HepG2 (cell line): ENCODE data around the gene PCDH7. TPM values are rescaled to one million over a fixed set of nuclear protein-coding genes. Genes with fewer than 3 reads are reported as not detected.

Experiments used
- ELF4 ChIP-seq: sonication (generic); formaldehyde crosslinking; IDR thresholded peaks from 2 replicates; pipeline ENCODE4 v1.5.0; 2020; ENCODE audit warnings: missing genetic modification reagents, mild to moderate bottlenecking, moderate library complexity, borderline replicate concordance
- MXI1 ChIP-seq: IDR thresholded peaks from 3 replicates; pipeline ENCODE4 v1.6.1; 2012; ENCODE audit warnings: low read depth, low read length, inconsistent platforms, borderline replicate concordance
- ZNF138 ChIP-seq: sonication (generic); formaldehyde crosslinking; IDR thresholded peaks from 2 replicates; pipeline ENCODE4 v1.5.0; 2020; ENCODE audit warnings: mild to moderate bottlenecking, low read depth, missing genetic modification reagents
- ZNF670 ChIP-seq: sonication (generic); formaldehyde crosslinking; IDR thresholded peaks from 2 replicates; pipeline ENCODE4 v1.8.0; 2022; ENCODE audit warnings: mild to moderate bottlenecking, missing genetic modification reagents, borderline replicate concordance
- ZSCAN30 ChIP-seq: sonication (generic); formaldehyde crosslinking; IDR thresholded peaks from 2 replicates; pipeline ENCODE4 v1.5.0; 2020; ENCODE audit warnings: mild to moderate bottlenecking, missing genetic modification reagents
- polyA plus RNA-seq, 8 experiments: library from polyadenylated mRNA; depleted of rRNA in 3 of 8; stranded (reverse) in 7 of 8; unstranded in 1 of 8; fragments of >200 nt; fragmentation: Illumina TruSeq in 4 of 8; extraction: Trizol in 4 of 8; gene quantifications; 2 replicates each; pipeline versions ENCODE4 v1.2.1 to v1.2.3, GENCODE V29; 2011 to 2016; ENCODE audit warnings: low read depth in 4 of 8, missing spikeins in 1 of 8, mixed read lengths in 1 of 8; ENCODE audit not compliant: insufficient read depth in 1 of 8
- total RNA-seq, 5 experiments: library from RNA; depleted of rRNA; stranded (reverse); fragments of >200 nt; fragmentation: Illumina TruSeq; extraction: Trizol; gene quantifications; 2 replicates each; pipeline ENCODE4 v1.2.3, GENCODE V29; 2016; ENCODE audit warnings: low read depth in 1 of 5
- TF ChIP-seq, protein P1 (sequence below), 2 experiments: sonication (generic) in 1 of 2; formaldehyde crosslinking in 1 of 2; IDR thresholded peaks; 2 replicates each; pipeline versions ENCODE4 v1.6.1 to v1.9.0; 2014 to 2022; ENCODE audit warnings: antibody characterized with exemption in 1 of 2, borderline replicate concordance in 1 of 2, inconsistent platforms in 1 of 2, low read depth in 1 of 2, missing genetic modification reagents in 1 of 2
- TF ChIP-seq, protein P2 (sequence below): fragments of 450-650 bp; IDR thresholded peaks from 2 replicates; pipeline ENCODE4 v1.6.1; 2017
- TF ChIP-seq, protein P3 (sequence below): sonication (generic); formaldehyde crosslinking; IDR thresholded peaks from 2 replicates; pipeline ENCODE4 v1.4.0; 2020; ENCODE audit warnings: mild to moderate bottlenecking, missing genetic modification reagents

Gene PCDH7
- total and polyA plus RNA-seq, 2 of the 13 experiments (the other 11 are each of a cell fraction or from before 2014, with no cell fraction given), result not detected

DNA sequence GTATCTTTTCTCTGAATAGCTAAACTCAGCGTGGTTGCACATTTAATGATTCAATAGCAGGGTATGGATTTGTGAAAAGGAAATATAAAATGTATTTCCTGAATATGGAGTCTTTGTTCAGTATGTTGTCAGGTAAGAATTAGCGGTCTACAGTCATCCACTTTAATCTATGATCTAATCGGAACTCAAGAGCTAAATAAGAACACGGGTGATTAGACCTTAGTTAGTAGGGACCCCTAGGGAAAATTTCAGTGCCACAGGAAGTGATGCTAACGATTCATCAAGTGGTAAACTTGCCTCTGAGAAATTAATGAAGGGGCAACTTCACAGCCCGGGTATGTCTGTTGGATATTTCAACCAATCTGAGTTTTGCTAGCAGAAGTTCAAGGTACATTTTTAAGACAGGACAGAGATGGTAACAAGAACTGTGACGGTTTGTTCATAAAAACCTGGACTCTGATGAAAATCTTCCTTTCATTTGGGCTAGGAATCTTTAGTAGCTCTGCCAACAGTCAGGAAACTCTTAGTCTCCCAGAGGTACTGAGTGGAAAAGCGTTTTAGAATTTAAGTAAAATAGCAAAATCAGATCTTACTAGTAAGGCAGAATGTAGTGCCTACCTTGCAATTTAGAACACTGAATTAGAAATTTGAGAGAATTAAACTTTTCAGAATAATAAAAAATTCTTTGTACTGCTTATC is 47.1 kb downstream of the PCDH7 start (continued):
- TF ChIP-seq, protein P1, sequence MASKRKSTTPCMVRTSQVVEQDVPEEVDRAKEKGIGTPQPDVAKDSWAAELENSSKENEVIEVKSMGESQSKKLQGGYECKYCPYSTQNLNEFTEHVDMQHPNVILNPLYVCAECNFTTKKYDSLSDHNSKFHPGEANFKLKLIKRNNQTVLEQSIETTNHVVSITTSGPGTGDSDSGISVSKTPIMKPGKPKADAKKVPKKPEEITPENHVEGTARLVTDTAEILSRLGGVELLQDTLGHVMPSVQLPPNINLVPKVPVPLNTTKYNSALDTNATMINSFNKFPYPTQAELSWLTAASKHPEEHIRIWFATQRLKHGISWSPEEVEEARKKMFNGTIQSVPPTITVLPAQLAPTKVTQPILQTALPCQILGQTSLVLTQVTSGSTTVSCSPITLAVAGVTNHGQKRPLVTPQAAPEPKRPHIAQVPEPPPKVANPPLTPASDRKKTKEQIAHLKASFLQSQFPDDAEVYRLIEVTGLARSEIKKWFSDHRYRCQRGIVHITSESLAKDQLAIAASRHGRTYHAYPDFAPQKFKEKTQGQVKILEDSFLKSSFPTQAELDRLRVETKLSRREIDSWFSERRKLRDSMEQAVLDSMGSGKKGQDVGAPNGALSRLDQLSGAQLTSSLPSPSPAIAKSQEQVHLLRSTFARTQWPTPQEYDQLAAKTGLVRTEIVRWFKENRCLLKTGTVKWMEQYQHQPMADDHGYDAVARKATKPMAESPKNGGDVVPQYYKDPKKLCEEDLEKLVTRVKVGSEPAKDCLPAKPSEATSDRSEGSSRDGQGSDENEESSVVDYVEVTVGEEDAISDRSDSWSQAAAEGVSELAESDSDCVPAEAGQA (IDR thresholded peaks at IDR 0.05; ENCODE audit: low read depth), result no peak
- TF ChIP-seq, protein P1 (CRISPR knock-in tag; IDR thresholded peaks at IDR 0.05; ENCODE audit: borderline replicate concordance), result no peak
- TF ChIP-seq ELF4 (CRISPR knock-in tag) (no peak), MXI1 (no peak), ZNF138 (CRISPR knock-in tag) (no peak), ZSCAN30 (CRISPR knock-in tag) (no peak), ZNF670 (CRISPR knock-in tag) (no peak)
- TF ChIP-seq, protein P2, sequence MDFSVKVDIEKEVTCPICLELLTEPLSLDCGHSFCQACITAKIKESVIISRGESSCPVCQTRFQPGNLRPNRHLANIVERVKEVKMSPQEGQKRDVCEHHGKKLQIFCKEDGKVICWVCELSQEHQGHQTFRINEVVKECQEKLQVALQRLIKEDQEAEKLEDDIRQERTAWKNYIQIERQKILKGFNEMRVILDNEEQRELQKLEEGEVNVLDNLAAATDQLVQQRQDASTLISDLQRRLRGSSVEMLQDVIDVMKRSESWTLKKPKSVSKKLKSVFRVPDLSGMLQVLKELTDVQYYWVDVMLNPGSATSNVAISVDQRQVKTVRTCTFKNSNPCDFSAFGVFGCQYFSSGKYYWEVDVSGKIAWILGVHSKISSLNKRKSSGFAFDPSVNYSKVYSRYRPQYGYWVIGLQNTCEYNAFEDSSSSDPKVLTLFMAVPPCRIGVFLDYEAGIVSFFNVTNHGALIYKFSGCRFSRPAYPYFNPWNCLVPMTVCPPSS, result no peak
- TF ChIP-seq, protein P3, sequence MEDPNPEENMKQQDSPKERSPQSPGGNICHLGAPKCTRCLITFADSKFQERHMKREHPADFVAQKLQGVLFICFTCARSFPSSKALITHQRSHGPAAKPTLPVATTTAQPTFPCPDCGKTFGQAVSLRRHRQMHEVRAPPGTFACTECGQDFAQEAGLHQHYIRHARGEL, result no peak
